GM12875 (cell line): ENCODE measurements around the gene AKAP14.

ENCODE experiments used
- H3K4me3 ChIP-seq: one replicate; pipeline ENCODE4 v1.5.1; 2011; ENCODE audit warnings: low read depth, low read length, control low read depth
- CTCF ChIP-seq: IDR thresholded peaks from 2 replicates; pipeline ENCODE4 v1.5.1; 2011; ENCODE audit warnings: low read depth, mild to moderate bottlenecking, control low read depth, inconsistent platforms, low read length, moderate library complexity, borderline replicate concordance; ENCODE audit not compliant: insufficient read depth

Gene AKAP14

GRCh38 chrX:119895843-119896326, at the start of gene AKAP14:
Gene AKAP14, plus strand, starts transcription at chrX:119895893. Its CDS starts 7,331 bp downstream, at chrX:119903224.
- TF ChIP-seq CTCF = no peak

GRCh38 chrX:119852382-119853353, 43.0 kb upstream of the AKAP14 start, which contains the start of gene UPF3B:
Gene UPF3B, minus strand, starts transcription at chrX:119852963. Its CDS starts 35 bp downstream, at chrX:119852928.
- H3K4me3 ChIP-seq = peak within 1 kb of the TSS; percentile 88
- no peak for TF ChIP-seq CTCF

More at GRCh38 chrX:119895843-119896326, at the start of gene AKAP14:
- H3K4me3 ChIP-seq = no peak within 1 kb of the TSS

GRCh38 chrX:119853444-119853843, 42.2 kb upstream of the AKAP14 start:
- no peak for TF ChIP-seq CTCF
- no peak overlapping the region for H3K4me3 ChIP-seq

- H3K4me3 ChIP-seq = peak overlapping the region; percentile 60
- TF ChIP-seq CTCF = no peak
Observed at GRCh38 chrX:119870626-119871131, 25.0 kb upstream of the AKAP14 start.

- peak overlapping the region; percentile 60 for H3K4me3 ChIP-seq
- no peak for TF ChIP-seq CTCF
Observed at GRCh38 chrX:119871245-119871598, 24.5 kb upstream of the AKAP14 start.

- TF ChIP-seq CTCF = no peak
- peak within 1 kb of the TSS; percentile 60 for H3K4me3 ChIP-seq
Observed at GRCh38 chrX:119871599-119872395, 23.9 kb upstream of the AKAP14 start, which contains the start of the genes NDUFA1 and RNF113A. Gene NDUFA1, plus strand, starts transcription at chrX:119871832. Its CDS starts 80 bp downstream, at chrX:119871912. Gene RNF113A, minus strand, starts transcription at chrX:119871733. Its CDS starts 120 bp downstream, at chrX:119871613.
